HG02981 (cell line): ENCODE results near the gene CDKL1.

Experiments used
- ATAC-seq: cut with Tn5 transposase; IDR thresholded peaks from one replicate; pipeline ENCODE4 v1.9.1; 2021; ENCODE audit warnings: mild to moderate bottlenecking, moderate library complexity; ENCODE audit not compliant: unreplicated experiment

CDKL1 gene

GRCh38 chr14:50288146-50288545 is 108.5 kb downstream of the CDKL1 start:
- ATAC-seq = no peak

- no peak for ATAC-seq
Observed at GRCh38 chr14:50285861-50286260, 110.8 kb downstream of the CDKL1 start.
